Fibroblast of mammary gland (primary cell): Measurements from ENCODE around the gene PFN4.
A peak's percentile ranks its signal among the peaks of the same experiment; 100 is the strongest.

ENCODE experiments used
- DNase-seq: peaks from one replicate; pipeline ENCODE4 v3.0.0-alpha.2; 2010; ENCODE audit warnings: low read depth
- H3K4me3 ChIP-seq: 2 replicates; pipeline ENCODE4 v1.5.1; 2011; ENCODE audit warnings: low read depth, mild to moderate bottlenecking, low read length, moderate library complexity; ENCODE audit not compliant: control insufficient read depth
- CTCF ChIP-seq: conservative IDR thresholded peaks from 2 replicates; pipeline ENCODE4 v1.5.1; 2011; ENCODE audit warnings: low read depth, low read length, inconsistent platforms; ENCODE audit not compliant: control insufficient read depth, insufficient read depth

PFN4 gene

GRCh38 chr2:24132543-24132942, 9.4 kb upstream of the PFN4 start:
- no peak overlapping the region for H3K4me3 ChIP-seq
- no peak for DNase-seq
- TF ChIP-seq CTCF = no peak

- no peak overlapping the region for H3K4me3 ChIP-seq
- DNase-seq = no peak
- TF ChIP-seq CTCF = no peak
These were observed 2.8 kb upstream of the PFN4 start for GRCh38 chr2:24125956-24126355.

- peak overlapping the region; percentile 80 for H3K4me3 ChIP-seq
- TF ChIP-seq CTCF = no peak
- DNase-seq = peak; percentile 34
These were observed 917 bp upstream of the PFN4 start for GRCh38 chr2:24123922-24124580.

GRCh38 chr2:24122366-24123194, 554 bp downstream of the PFN4 start:
- H3K4me3 ChIP-seq = peak overlapping the region; percentile 80
- no peak for DNase-seq
- no peak for TF ChIP-seq CTCF

GRCh38 chr2:24121469-24121868, 1.7 kb downstream of the PFN4 start:
- no peak for TF ChIP-seq CTCF
- no peak overlapping the region for H3K4me3 ChIP-seq
- DNase-seq = no peak

GRCh38 chr2:24121066-24121465, 2.1 kb downstream of the PFN4 start:
- TF ChIP-seq CTCF = no peak
- H3K4me3 ChIP-seq = no peak overlapping the region
- DNase-seq = no peak
